Adrenal gland (tissue), 5 donors: ENCODE measurements around the gene ANO4.

ENCODE experiments used
- CTCF ChIP-seq, 6 experiments: fragments of 450-650 bp in 4 of 6; fragments of 200-600 bp in 2 of 6; sonication (generic) in 1 of 6; IDR thresholded peaks; 1 replicate in 5 of 6; 2 replicates in 1 of 6; pipeline versions ENCODE4 v1.5.1 to v1.8.0; 2016 to 2021; ENCODE audit warnings: antibody characterized with exemption in 6 of 6, mild to moderate bottlenecking in 2 of 6, moderate library complexity in 1 of 6
- POLR2A ChIP-seq, 2 donors: fragments of 450-650 bp; IDR thresholded peaks; one replicate each; pipeline ENCODE4 v1.6.1; 2017; ENCODE audit warnings: antibody characterized with exemption in 2 of 2, mild to moderate bottlenecking in 2 of 2, moderate library complexity in 1 of 2
- donor health status: DM: no; HTN: no; CAD: no.

- no peak for TF ChIP-seq CTCF (IDR thresholded peaks at IDR 0.05)
- no peak for TF ChIP-seq POLR2A (IDR thresholded peaks at IDR 0.05)
Observed at GRCh38 chr12:100974341-100974740, 179.8 kb downstream of the ANO4 start.
